ENCODE results near the gene IL21. TPM values are rescaled to one million over a fixed set of nuclear protein-coding genes. Genes with fewer than 3 reads are reported as not detected.
"Not testable (repeated sequence)": the region's sequence is repeated elsewhere in the genome, so short reads cannot be mapped to it uniquely, and the experiment has no call there.

Gene IL21
- total and polyA plus RNA-seq, 2 donors (not counting 1 experiment from before 2014, with no cell fraction given) = not detected

GRCh38 chr4:122658377-122658776 is 37.5 kb upstream of the IL21 start:
- WGBS (ENCODE audit: insufficient coverage) = no CpG with 5 or more reads among the region's 2 CpGs
- DNase-seq = no peak
- Histone ChIP-seq H3K27me3 (replicated peaks in 1 of 4; ENCODE audit: control extremely low read depth in 1 of 4, control insufficient read depth in 3 of 4, insufficient read depth in 4 of 4, low read length in 3 of 4) (peaks cover 0 to 2% (median under 1%) of the 10 kb centered on the region in 4 experiments), H3K27ac (ENCODE audit: low read length in 2 of 2) (no peak overlapping the region), H3K9me3 (ENCODE audit: control extremely low read depth in 1 of 3, control insufficient read depth in 2 of 3, insufficient read depth in 1 of 3, low read length in 2 of 3) (peaks cover 0 to 5% (median 3%) of the 10 kb centered on the region in 3 donors), H3K4me1 (ENCODE audit: control insufficient read depth in 2 of 2, insufficient read depth in 2 of 2, low read length in 2 of 2) (no peaks in the 10 kb centered on the region), H3K79me2 (ENCODE audit: control insufficient read depth, insufficient read depth, low read length) (no peaks in the 10 kb centered on the region), H2AFZ (ENCODE audit: insufficient read depth, low read depth, low read length, poor library complexity, severe bottlenecking) (no peak overlapping the region), H3K4me3 (ENCODE audit: control extremely low read depth in 1 of 5, extremely low read depth in 1 of 5, insufficient read depth in 1 of 5, low read depth in 2 of 5, low read length in 4 of 5) (no peak overlapping the region), H4K20me1 (ENCODE audit: control insufficient read depth, insufficient read depth, low read length, poor library complexity, severe bottlenecking) (no peaks in the 10 kb centered on the region), H3K36me3 (replicated peaks in 1 of 2; ENCODE audit: control extremely low read depth in 1 of 2, control insufficient read depth in 1 of 2, extremely low read depth in 1 of 2, insufficient read depth in 2 of 2, low read length in 1 of 2) (no peaks in the 10 kb centered on the region), H3K4me2 (replicated peaks; ENCODE audit: low read depth, low read length, poor library complexity, severe bottlenecking) (no peak overlapping the region), H3K9ac (ENCODE audit: low read length) (no peak overlapping the region)
- POLR2A ChIA-PET = no interaction called here
- TF ChIP-seq CTCF (IDR thresholded peaks at IDR 0.05) (no peak), EZH2 (IDR thresholded peaks at IDR 0.05; ENCODE audit: borderline replicate concordance, insufficient read depth, low read depth, low read length, poor library complexity, severe bottlenecking) (no peak)
- no peak overlapping the region for H3K4me3 Mint-ChIP-seq
- intact Hi-C loops (cut with micrococcal nuclease) = no loop called here
- no peak overlapping the region for H3K27ac Mint-ChIP-seq
- H3K4me1 Mint-ChIP-seq = no peaks in the 10 kb centered on the region
- H3K27me3 Mint-ChIP-seq = peaks cover 10% of the 10 kb centered on the region
- H3K9me3 Mint-ChIP-seq (ENCODE audit: insufficient read depth) = no peaks in the 10 kb centered on the region
- ATAC-seq (ENCODE audit: low read depth) = no peak
- CTCF ChIA-PET = no interaction called here

GRCh38 chr4:122657553-122657952 is 36.7 kb upstream of the IL21 start:
- H3K27me3 ChIP-seq (replicated peaks in 1 of 4; ENCODE audit: control extremely low read depth in 1 of 4, control insufficient read depth in 3 of 4, insufficient read depth in 4 of 4, low read length in 3 of 4) = peaks cover 0 to 2% (median under 1%) of the 10 kb centered on the region in 4 experiments
- no peak overlapping the region for H3K27ac Mint-ChIP-seq
- H3K9me3 Mint-ChIP-seq (ENCODE audit: insufficient read depth) = no peaks in the 10 kb centered on the region
- ChIA-PET CTCF (no interaction called here), POLR2A (no interaction called here)
- peaks cover 7% of the 10 kb centered on the region for H3K27me3 Mint-ChIP-seq
- no peak overlapping the region for H2AFZ ChIP-seq (ENCODE audit: insufficient read depth, low read depth, low read length, poor library complexity, severe bottlenecking)
- H3K4me3 ChIP-seq (ENCODE audit: control extremely low read depth in 1 of 5, extremely low read depth in 1 of 5, insufficient read depth in 1 of 5, low read depth in 2 of 5, low read length in 4 of 5) = no peak overlapping the region
- no peaks in the 10 kb centered on the region for H3K4me1 Mint-ChIP-seq
- no CpG with 5 or more reads among the region's 1 CpG for WGBS (ENCODE audit: insufficient coverage)
- TF ChIP-seq EZH2 (IDR thresholded peaks at IDR 0.05; ENCODE audit: borderline replicate concordance, insufficient read depth, low read depth, low read length, poor library complexity, severe bottlenecking) (no peak), CTCF (IDR thresholded peaks at IDR 0.05) (no peak)
- no peaks in the 10 kb centered on the region for H4K20me1 ChIP-seq (ENCODE audit: control insufficient read depth, insufficient read depth, low read length, poor library complexity, severe bottlenecking)
- no peaks in the 10 kb centered on the region for H3K79me2 ChIP-seq (ENCODE audit: control insufficient read depth, insufficient read depth, low read length)
- no peak overlapping the region for H3K27ac ChIP-seq (ENCODE audit: low read length in 2 of 2)
- H3K9me3 ChIP-seq (ENCODE audit: control extremely low read depth in 1 of 3, control insufficient read depth in 2 of 3, insufficient read depth in 1 of 3, low read length in 2 of 3) = peaks cover 0 to 5% (median 3%) of the 10 kb centered on the region in 3 donors
- intact Hi-C loops (cut with micrococcal nuclease) = no loop called here
- DNase-seq = no peak
- no peaks in the 10 kb centered on the region for H3K4me1 ChIP-seq (ENCODE audit: control insufficient read depth in 2 of 2, insufficient read depth in 2 of 2, low read length in 2 of 2)
- H3K4me3 Mint-ChIP-seq = no peak overlapping the region
- H3K36me3 ChIP-seq (replicated peaks in 1 of 2; ENCODE audit: control extremely low read depth in 1 of 2, control insufficient read depth in 1 of 2, extremely low read depth in 1 of 2, insufficient read depth in 2 of 2, low read length in 1 of 2) = no peaks in the 10 kb centered on the region
- no peak for ATAC-seq (ENCODE audit: low read depth)
- H3K9ac ChIP-seq (ENCODE audit: low read length) = no peak overlapping the region
- no peak overlapping the region for H3K4me2 ChIP-seq (replicated peaks; ENCODE audit: low read depth, low read length, poor library complexity, severe bottlenecking)

- WGBS (ENCODE audit: insufficient coverage) = 67% methylated on average over 3 of the region's 5 CpGs
- H3K27ac ChIP-seq (ENCODE audit: low read length in 2 of 2); ATAC-seq (ENCODE audit: low read depth); H3K79me2 ChIP-seq (ENCODE audit: control insufficient read depth, insufficient read depth, low read length); H2AFZ ChIP-seq (ENCODE audit: insufficient read depth, low read depth, low read length, poor library complexity, severe bottlenecking); POLR2A ChIA-PET; H3K27me3 Mint-ChIP-seq; H3K27me3 ChIP-seq (replicated peaks in 1 of 4; ENCODE audit: control extremely low read depth in 1 of 4, control insufficient read depth in 3 of 4, insufficient read depth in 4 of 4, low read length in 3 of 4); DNase-seq; H3K4me3 ChIP-seq (ENCODE audit: control extremely low read depth in 1 of 5, extremely low read depth in 1 of 5, insufficient read depth in 1 of 5, low read depth in 2 of 5, low read length in 4 of 5); CTCF ChIA-PET; intact Hi-C loops (cut with micrococcal nuclease); H3K4me2 ChIP-seq (replicated peaks; ENCODE audit: low read depth, low read length, poor library complexity, severe bottlenecking); H3K9me3 ChIP-seq (ENCODE audit: control extremely low read depth in 1 of 3, control insufficient read depth in 2 of 3, insufficient read depth in 1 of 3, low read length in 2 of 3); H3K4me1 Mint-ChIP-seq; H4K20me1 ChIP-seq (ENCODE audit: control insufficient read depth, insufficient read depth, low read length, poor library complexity, severe bottlenecking); H3K9me3 Mint-ChIP-seq (ENCODE audit: insufficient read depth); H3K9ac ChIP-seq (ENCODE audit: low read length); H3K27ac Mint-ChIP-seq; H3K36me3 ChIP-seq (replicated peaks in 1 of 2; ENCODE audit: control extremely low read depth in 1 of 2, control insufficient read depth in 1 of 2, extremely low read depth in 1 of 2, insufficient read depth in 2 of 2, low read length in 1 of 2); H3K4me1 ChIP-seq (ENCODE audit: control insufficient read depth in 2 of 2, insufficient read depth in 2 of 2, low read length in 2 of 2); H3K4me3 Mint-ChIP-seq: not testable (repeated sequence)
Measured at GRCh38 chr4:122656583-122656982, 35.7 kb upstream of the IL21 start.
